ENCODE results near the gene KIF26A. TPM values are rescaled to one million over a fixed set of nuclear protein-coding genes. Genes with fewer than 3 reads are reported as not detected.

KIF26A gene
- total RNA-seq, 1 donor from 2014 or later = 5.9 TPM

- peak; percentile 64 for DNase-seq
- Histone ChIP-seq H3K9me3 (no peaks in the 10 kb centered on the region), H3K27me3 (no peaks in the 10 kb centered on the region), H3K4me3 (no peak overlapping the region), H3K4me1 (peaks cover 5% of the 10 kb centered on the region), H3K27ac (no peak overlapping the region), H3K36me3 (no peaks in the 10 kb centered on the region)
- intact Hi-C loops (cut with DNase I) = no loop called here
- no peak for ATAC-seq
- no peak for TF ChIP-seq CTCF (IDR thresholded peaks at IDR 0.05)
Measured at GRCh38 chr14:104104076-104104901, 34.1 kb upstream of the KIF26A start.

DNA sequence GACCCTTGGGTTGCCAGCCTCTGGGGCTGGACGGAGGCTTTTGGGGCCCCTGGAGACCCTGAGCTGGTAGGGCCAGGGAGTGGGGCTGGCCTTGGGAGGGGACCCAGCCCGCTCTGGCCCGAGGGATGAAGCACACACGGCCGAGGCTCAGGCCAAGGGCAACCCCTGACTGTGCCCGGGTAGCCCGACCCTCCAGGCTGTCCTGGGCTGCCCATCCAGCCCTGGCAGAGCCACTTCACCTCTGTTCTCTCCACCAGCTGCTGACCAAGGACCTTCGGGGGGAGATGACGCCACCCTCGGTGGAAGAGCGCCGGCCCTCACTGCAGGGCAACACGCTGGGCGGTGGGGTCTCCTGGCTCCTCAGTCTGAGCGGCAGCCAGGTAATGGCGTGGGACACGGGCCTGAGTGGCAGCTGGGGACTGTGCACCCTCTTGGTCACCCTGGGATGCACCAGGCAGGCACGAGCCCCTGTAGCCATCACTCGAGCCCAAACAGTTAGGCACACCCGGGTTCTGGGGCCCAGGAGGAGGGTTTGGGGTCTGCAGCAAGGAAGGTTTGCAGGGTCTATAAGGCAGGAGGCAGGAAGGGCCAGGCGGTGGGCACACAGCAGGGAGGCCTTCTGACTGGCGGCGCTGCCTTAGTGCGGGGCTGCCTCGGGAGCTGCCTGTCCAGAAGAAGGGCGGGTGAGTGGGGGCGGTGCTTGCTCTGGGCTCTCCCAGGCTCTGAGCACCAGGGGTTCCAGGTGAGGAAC lies 33.1 kb upstream of the KIF26A start:
- Histone ChIP-seq H3K27ac (no peak overlapping the region), H3K9me3 (no peaks in the 10 kb centered on the region), H3K4me3 (no peak overlapping the region), H3K27me3 (no peaks in the 10 kb centered on the region), H3K4me1 (peaks cover 5% of the 10 kb centered on the region), H3K36me3 (no peaks in the 10 kb centered on the region)
- no peak for TF ChIP-seq CTCF (IDR thresholded peaks at IDR 0.05)
- intact Hi-C loops (cut with DNase I) = no loop called here
- DNase-seq (peak; percentile 68), ATAC-seq (no peak)

DNA sequence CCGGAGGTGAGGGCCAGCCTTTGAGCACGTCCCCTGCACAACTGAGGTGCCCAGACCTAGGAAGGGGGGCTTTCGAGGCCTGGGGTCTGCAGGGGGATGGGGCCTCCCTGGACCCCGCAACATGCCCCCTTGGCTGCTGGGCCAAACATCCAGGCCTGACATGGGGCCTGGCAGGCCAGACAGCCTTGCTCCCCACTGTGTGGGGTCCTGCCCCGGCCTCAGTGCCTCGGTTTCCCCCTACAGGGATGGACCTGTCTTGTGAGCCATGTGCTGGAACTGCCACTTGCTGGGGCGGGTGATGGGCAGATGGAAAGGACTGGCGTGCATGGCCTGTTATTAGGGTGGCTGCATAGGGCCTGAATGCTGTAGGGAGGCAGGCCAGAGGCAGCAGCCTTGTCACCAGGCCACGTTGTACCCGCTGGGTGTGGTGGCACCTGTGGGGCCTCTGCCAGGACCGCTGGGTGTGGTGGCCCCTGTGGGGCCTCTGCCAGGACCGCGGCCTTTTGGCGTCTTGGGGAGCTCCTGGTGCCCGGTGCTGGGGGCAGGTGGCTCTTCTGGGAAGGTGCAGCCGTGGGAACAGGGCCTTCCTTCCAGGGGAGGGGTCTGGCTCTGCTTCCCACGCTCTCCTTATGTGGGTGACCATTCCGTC lies 32.4 kb upstream of the KIF26A start:
- Histone ChIP-seq H3K27ac (no peak overlapping the region), H3K27me3 (no peaks in the 10 kb centered on the region), H3K4me1 (peaks cover 5% of the 10 kb centered on the region), H3K4me3 (no peak overlapping the region), H3K36me3 (no peaks in the 10 kb centered on the region), H3K9me3 (no peaks in the 10 kb centered on the region)
- intact Hi-C loops (cut with DNase I) = no loop called here
- TF ChIP-seq CTCF (IDR thresholded peaks at IDR 0.05) = no peak
- ATAC-seq (no peak), DNase-seq (peak; percentile 61)

DNA sequence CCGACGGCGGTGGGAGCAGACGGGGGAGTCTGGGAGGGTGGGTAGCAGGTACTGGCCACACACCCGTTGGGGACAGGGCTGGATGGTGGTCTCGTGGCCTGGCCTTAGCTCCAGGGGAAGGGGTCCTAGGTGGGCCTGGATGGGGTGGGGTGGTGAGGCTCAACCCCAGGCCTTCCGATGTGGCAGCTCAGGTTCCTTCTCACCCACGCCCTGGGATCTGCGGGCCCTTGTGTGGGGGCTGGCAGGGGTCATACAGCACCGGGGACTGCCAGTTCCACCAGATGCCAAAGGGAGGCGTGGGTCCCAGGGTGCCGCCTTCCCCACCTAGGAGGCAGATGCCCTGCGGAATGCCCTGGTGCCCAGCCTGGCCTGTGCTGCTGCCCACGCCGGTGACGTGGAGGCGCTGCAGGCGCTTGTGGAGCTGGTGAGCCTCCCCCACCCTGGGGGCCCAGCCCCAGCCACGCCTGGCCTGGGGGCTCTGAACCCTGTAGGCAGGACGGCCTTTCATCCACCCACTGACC lies 31.9 kb upstream of the KIF26A start:
- H3K4me3 ChIP-seq = no peak overlapping the region
- H3K36me3 ChIP-seq = no peaks in the 10 kb centered on the region
- no peak overlapping the region for H3K27ac ChIP-seq
- H3K27me3 ChIP-seq = no peaks in the 10 kb centered on the region
- peak; percentile 62 for DNase-seq
- no peaks in the 10 kb centered on the region for H3K9me3 ChIP-seq
- ATAC-seq = no peak
- H3K4me1 ChIP-seq = peaks cover 5% of the 10 kb centered on the region
- intact Hi-C loops (cut with DNase I) = no loop called here
- TF ChIP-seq CTCF (IDR thresholded peaks at IDR 0.05) = no peak

DNA sequence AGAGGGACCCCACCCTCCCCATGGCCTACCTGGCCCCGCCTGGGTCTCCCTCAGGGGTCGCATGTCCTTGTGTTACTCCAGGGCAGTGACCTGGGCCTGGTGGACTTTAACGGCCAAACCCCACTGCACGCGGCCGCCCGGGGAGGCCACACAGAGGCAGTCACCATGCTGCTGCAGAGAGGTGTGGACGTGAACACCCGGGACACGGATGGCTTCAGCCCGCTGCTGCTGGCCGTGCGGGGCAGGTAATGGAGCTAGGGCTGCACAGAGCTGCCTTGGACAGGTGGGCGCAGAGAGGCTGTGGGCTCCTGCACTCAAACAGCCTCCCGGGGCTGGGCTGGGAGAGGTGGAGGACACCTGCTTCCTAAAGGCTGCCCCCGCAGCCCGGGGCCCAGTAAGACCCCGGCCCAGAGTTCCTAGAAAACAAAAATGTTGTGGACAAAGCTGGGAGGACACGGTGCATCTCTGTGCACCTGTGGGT lies 31.2 kb upstream of the KIF26A start:
- intact Hi-C loops (cut with DNase I) = no loop called here
- H3K36me3 ChIP-seq = no peaks in the 10 kb centered on the region
- DNase-seq (peak; percentile 57), ATAC-seq (no peak)
- TF ChIP-seq CTCF (IDR thresholded peaks at IDR 0.05) = no peak
- no peak overlapping the region for H3K4me3 ChIP-seq
- peaks cover 5% of the 10 kb centered on the region for H3K4me1 ChIP-seq
- H3K27ac ChIP-seq = no peak overlapping the region
- H3K9me3 ChIP-seq = no peaks in the 10 kb centered on the region
- H3K27me3 ChIP-seq = no peaks in the 10 kb centered on the region
